GM21423 (cell line): ENCODE results near the gene CEACAM19.

Experiments
- ATAC-seq: cut with Tn5 transposase; IDR thresholded peaks from one replicate; pipeline ENCODE4 v1.9.1; 2021; ENCODE audit warnings: mild to moderate bottlenecking, moderate library complexity; ENCODE audit not compliant: unreplicated experiment

CEACAM19 gene

DNA sequence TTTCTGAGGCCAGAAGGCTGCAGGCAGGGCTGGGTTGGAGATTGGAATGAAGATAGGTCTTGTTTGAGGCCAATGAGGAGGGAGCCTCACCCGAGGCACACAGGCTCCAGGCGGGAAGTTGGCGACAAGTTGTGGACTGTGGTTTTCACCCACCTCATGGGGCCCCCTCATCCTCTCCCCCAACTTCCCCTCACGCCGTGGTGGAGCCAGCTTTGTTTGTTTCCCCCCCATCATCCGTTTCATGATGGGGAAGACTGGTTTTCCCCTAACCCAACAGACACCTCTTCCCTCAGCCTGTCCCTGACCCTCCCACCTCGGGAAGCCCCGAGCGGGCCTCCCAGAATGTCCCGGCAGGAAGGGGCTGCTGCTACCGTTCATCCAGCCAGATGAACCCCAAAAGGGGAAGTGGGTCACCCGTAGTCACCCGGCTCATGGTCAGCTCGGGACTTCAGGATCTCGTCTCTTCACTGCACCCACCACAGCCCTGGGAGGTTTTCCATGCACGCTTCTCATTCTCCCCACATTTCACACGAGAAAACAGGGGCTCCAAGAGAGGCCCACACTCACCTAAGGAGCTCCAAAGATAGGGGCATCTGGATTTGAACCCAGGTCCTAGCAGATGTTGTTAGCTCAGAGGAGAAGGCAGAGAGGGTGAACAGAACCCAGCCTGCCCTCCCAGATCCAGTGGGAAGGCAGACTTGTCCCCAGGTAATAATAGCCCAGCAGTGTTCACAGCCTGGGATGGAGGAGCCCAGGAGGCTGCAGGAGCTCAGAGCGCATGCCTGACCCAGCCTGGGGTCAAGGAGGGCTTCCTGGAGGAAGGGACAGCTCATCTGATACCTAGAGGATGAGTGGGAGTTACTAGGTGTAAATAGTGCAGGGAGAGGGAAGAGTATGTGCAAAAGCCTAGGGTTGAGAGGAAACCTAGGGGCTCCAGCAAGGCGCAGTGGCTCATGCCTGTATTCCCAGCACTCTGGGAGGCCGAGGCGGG is 51.1 kb downstream of the CEACAM19 start:
- no peak for ATAC-seq

DNA sequence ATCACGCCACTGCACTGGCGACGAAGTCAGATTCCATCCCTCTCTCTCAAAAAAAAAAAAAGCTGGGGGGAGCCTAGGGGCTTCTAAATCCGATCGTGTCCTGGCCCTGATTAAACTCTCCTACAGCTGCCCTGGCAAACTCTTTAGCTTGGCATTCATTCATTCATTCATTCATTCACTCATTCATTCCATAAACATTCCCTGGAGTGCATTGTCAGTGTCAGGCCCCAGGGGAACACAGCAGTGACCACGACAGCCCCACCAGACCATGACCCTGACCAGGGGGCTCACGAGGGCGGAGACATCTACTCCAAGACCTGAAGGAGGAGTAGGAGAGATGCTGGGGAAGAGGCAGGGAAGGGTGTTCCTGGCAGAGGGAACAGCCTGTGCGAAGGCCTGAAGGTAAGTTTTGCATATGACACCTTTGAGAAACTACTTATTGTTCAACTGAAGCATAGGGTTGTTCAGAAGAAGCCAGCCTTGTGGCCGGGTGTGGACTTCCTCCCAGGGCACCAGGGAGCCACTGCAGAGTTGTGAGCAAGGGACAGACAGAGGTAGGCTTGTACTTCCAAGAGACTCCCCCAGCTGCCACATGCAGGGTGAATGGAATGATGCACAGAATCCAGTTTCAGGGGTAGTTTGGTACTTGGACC is 52.1 kb downstream of the CEACAM19 start:
- no peak for ATAC-seq

DNA sequence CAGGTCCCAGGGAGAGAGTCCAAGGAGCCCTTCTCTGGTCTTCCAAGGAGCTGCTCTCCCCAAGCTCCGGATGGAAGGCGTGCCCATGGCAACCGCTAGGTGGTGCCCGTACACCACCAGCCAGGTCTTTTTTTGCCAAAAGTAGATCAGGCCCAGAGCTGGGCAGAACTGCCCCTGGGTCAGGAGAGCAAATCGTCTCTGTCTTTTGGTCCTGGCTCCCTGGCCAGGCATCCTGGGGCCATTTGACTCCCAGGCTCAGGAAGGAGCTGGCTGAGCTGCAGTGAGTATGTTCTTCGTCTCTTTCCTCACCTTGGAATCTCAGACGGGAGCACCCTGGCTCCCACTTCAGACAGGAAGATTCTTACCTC is 52.7 kb downstream of the CEACAM19 start:
- no peak for ATAC-seq

DNA sequence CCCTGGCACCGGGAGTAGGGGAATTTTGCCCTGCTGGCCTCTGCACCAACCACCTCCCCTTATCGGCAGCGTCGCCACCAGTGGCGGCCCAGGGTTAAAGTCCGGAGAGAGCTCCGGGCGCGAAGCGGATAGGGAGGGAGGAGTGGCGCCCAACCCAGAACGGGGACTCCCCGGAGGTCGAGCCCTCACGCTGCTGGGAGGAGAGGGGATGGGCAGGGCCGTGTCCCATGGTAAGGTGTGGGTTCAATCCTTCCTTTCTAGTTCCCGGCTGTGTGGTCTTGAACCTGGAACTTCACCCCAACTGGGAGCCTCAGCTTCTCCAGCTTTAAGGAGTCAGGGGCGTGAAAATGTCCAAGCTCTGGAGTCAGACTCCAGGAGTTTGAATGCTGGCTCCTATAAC is 54.0 kb downstream of the CEACAM19 start:
- ATAC-seq = no peak

DNA sequence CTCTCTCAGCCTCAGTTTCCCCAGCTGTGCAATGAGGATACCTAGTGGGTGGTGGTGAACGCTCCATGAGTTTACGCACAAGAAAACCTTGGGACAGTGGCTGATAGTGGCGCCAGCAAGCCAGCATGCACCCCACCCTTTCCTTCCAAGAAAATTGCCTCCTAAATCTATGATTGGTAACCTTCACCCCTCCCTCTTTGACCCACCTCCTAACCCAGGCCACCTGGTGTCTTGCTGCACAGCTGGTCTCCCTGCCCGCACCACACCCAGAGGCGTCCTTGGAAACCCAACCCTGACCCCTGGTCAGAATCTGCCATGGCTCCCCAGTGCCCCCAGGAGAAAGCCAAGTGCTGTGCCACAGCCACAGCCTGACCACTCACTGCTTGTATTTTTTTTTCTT is 54.4 kb downstream of the CEACAM19 start:
- no peak for ATAC-seq

DNA sequence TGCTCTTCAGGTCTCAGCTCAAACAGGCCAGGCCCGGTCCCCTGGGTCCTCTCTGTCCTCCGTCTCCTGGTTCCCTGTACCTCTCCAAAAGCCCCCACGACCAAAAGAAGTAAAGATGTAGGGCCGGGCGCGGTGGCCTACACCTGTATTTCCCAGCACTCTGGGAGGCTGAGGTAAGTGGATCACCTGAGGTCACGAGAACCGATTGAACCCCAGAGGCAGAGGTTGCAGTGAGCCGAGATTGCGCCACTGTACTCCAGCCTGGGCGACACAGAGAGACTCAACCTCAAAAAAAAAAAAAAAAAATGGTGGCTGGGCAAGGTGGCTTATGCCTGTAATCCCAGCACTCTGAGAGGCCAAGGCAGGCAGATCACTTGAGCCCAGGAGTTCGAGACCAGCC is 55.2 kb downstream of the CEACAM19 start:
- no peak for ATAC-seq

DNA sequence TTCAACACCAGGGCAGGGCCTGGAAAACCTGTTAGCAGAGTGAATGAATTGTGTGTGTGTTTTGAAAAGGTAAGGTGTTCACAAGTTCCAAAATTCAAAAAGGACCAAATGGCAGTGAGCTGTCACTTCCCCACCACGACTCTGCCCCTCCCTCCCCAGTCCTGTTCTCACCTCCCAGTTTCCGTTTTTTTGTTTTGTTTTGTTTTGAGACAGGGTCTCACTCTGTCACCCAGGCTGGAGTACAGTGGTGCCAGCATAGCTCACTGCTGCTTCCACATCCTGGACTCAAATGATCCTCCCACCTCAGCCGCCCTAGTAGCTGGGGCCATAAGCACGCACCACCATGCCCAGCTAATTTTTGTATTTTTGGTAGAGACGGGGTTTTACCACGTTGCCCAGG is 56.9 kb downstream of the CEACAM19 start:
- no peak for ATAC-seq

DNA sequence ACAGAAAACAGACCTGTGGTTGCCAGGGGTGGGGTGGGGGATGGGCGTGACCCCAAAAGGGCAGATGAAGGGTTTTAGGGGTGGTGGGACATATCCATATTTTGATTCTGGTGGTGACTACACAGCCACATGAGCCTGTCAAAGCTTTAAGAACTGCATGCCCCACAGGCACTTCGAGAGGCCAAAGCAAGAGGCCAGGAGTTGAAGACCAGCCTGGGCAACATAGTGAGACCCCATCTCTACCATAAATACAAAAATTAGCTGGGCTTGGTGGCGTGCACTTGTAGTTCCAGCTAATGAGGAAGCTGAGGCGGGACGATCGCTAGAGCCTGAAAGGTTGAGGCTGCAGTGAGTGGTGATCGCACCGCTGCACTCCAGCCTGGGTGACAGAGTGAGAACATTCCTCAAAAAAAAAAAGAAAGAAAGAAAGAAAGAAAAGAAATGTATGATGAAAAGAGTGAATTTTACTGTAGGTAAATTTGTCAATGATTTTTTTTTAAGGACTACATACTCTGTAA is 58.3 kb downstream of the CEACAM19 start:
- no peak for ATAC-seq

DNA sequence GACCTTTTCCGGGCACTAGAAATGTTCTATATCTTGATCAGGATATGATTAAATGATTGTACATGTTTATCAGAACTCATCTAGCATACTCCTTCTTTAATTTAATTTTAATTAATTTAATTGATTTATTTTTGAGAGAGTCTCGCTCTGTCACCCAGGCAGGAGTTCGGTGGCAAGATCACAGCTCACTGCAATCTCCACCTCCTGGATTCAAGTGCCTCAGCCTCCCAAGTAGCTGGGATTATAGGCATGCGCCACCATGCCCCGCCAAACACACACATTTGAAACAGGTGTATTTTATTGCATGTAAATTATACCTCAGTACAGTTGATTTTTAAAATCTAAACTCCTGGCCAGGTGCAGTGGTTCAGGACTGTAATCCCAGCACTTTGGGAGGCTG is 59.8 kb downstream of the CEACAM19 start:
- ATAC-seq = no peak

DNA sequence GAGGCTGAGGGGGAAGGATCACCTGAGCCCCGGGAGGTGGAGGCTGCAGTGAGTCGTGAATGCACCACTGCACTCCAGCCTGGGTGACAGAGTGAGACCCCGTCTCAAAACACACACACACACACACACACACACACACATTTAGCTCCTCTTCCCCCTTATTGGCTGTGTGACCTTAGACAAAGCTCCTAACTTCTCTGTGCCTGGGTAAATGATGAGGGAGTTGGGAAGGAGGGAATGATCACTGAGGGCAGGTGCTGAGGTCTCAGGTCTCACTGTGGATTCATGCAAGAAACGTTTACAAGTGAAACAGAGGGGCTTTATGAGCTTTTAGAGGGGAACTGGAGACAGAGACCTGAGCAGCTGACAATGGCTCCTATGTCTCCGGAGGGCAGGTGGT is 60.3 kb downstream of the CEACAM19 start:
- no peak for ATAC-seq

DNA sequence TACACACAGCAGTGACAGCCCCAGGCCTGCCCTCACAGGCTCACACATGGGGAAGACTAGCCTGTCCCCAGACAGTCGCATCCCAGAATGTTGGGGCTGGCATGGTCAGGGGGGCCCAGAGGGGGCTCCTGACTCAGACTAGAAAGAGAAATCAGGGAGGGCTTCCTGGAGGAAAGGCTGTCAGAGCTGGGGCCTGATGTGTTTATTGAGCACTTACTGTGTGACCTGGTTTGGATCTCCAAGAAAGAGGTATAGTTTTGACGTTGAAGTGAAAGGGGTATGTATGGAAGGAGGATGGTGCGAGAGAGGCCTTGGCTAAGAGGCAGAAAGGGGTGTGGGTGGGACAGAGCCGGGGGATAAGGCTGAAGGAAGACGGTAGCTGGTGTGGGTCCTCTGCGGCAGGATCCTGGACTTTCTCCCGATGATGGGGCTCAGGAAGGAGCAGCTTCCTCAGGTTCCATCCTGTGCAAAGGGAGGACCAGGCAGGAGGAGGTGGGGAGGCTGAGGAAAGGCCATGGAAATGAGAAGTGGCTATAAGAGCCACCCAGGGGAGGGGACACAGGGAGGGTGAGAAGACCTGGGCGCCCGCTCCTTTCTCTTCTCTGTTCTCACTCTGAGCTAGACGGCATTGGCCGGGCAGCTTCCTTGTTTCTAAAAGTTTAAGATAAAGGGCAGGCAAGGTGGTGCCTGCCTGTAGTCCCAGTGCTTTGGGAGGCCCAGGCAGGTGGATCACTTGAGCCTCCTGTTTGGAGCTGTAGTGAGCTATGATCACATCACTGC is 61.1 kb downstream of the CEACAM19 start:
- no peak for ATAC-seq
